ENCODE data around the gene PRAC2. TPM values are rescaled to one million over a fixed set of nuclear protein-coding genes. Genes with fewer than 3 reads are reported as not detected.
A peak's percentile ranks its signal among the peaks of the same experiment; 100 is the strongest.

PRAC2 gene
- total RNA-seq, 6 experiments from 2014 or later, result not detected

DNA sequence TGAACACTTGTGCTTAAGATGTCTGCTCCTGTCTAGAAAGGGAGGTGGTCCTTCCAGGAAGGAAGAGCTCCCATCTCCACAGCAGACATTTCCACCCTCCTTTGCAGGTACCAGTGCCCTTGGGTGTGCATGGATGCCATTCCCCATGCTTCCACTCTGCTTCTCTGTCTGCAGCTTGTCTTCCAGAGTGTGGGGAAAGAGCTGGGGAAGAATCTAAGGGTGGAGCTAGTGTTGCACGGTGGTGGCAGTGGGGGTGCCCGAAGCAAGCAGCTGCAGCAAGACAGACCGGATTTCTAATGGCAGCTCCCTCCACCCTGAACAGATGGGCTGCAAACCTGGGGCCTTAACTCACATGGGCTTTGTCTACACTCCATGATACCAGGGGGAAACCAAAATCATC lies 28.2 kb downstream of the PRAC2 start:
- Mint-ChIP-seq H3K9me3 (no peaks in the 10 kb centered on the region; the same call in 1 of the 2 replicates), H3K27ac (no peak overlapping the region), H3K27me3 (ENCODE audit: insufficient read depth) (peaks cover 78% of the 10 kb centered on the region), H3K4me3 (no peak overlapping the region), H3K36me3 (ENCODE audit: low read depth) (no peaks in the 10 kb centered on the region), H3K4me1 (ENCODE audit: low read depth) (peaks cover 24% of the 10 kb centered on the region)
- no peak for DNase-seq
- no peak for TF ChIP-seq CTCF (IDR thresholded peaks at IDR 0.05)

- Mint-ChIP-seq H3K27ac (no peak overlapping the region), H3K9me3 (no peaks in the 10 kb centered on the region; the same call in 1 of the 2 replicates), H3K36me3 (ENCODE audit: low read depth) (no peaks in the 10 kb centered on the region), H3K4me1 (ENCODE audit: low read depth) (peaks cover 30% of the 10 kb centered on the region), H3K27me3 (ENCODE audit: insufficient read depth) (peaks cover 73% of the 10 kb centered on the region), H3K4me3 (no peak overlapping the region)
- TF ChIP-seq CTCF (IDR thresholded peaks at IDR 0.05), result no peak
- no peak for DNase-seq
These were observed 28.9 kb downstream of the PRAC2 start for GRCh38 chr17:48751733-48752398.

GRCh38 chr17:48752399-48753288 lies 29.7 kb downstream of the PRAC2 start:
- no peak for DNase-seq
- H3K4me3 Mint-ChIP-seq, result peak overlapping the region; percentile 71
- H3K27ac Mint-ChIP-seq, result no peak overlapping the region
- peaks cover 67% of the 10 kb centered on the region for H3K27me3 Mint-ChIP-seq (ENCODE audit: insufficient read depth)
- H3K36me3 Mint-ChIP-seq (ENCODE audit: low read depth), result no peaks in the 10 kb centered on the region
- H3K9me3 Mint-ChIP-seq, result no peaks in the 10 kb centered on the region; the same call in 1 of the 2 replicates
- peaks cover 38% of the 10 kb centered on the region for H3K4me1 Mint-ChIP-seq (ENCODE audit: low read depth)
- TF ChIP-seq CTCF (IDR thresholded peaks at IDR 0.05), result no peak

DNA sequence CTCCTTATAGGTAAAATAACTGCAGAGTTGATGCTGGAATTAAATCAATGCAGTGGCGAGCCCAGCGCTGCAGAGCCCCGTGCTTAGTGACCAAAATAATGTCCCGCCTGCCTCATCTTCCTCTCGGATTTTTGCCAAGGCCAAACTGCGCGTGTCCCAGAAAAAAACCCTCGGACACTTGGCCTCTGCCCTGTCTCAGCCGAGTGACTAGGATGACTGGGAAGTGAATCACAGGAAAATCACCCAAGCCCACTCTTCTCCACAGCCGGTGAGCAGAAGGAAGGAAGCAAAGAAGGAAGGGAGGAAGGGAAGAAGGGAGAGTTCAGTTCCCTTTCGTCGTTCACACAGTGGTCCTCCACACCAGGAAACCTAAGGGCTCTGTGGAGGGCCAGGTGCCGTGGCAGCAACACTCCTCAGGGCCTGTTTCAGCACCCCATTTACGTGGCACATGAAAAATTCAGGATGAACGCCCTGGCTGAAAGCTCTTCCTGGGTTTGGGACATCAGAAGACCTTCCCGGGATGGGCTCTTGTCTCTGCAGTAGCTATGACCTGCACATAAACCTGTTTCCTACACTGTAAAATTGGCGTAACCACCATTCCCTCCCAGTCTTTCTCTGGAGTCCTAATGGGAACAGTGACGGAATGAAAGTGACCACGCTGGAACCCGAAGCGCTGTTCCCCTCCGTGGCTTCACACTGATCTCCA lies 31.0 kb downstream of the PRAC2 start:
- Mint-ChIP-seq H3K4me3 (peak overlapping the region; percentile 71), H3K27ac (no peak overlapping the region), H3K4me1 (ENCODE audit: low read depth) (peaks cover 43% of the 10 kb centered on the region), H3K9me3 (no peaks in the 10 kb centered on the region; the same call in 1 of the 2 replicates), H3K36me3 (ENCODE audit: low read depth) (no peaks in the 10 kb centered on the region), H3K27me3 (ENCODE audit: insufficient read depth) (peaks cover 60% of the 10 kb centered on the region)
- peak; percentile 19 for DNase-seq
- no peak for TF ChIP-seq CTCF (IDR thresholded peaks at IDR 0.05)

DNA sequence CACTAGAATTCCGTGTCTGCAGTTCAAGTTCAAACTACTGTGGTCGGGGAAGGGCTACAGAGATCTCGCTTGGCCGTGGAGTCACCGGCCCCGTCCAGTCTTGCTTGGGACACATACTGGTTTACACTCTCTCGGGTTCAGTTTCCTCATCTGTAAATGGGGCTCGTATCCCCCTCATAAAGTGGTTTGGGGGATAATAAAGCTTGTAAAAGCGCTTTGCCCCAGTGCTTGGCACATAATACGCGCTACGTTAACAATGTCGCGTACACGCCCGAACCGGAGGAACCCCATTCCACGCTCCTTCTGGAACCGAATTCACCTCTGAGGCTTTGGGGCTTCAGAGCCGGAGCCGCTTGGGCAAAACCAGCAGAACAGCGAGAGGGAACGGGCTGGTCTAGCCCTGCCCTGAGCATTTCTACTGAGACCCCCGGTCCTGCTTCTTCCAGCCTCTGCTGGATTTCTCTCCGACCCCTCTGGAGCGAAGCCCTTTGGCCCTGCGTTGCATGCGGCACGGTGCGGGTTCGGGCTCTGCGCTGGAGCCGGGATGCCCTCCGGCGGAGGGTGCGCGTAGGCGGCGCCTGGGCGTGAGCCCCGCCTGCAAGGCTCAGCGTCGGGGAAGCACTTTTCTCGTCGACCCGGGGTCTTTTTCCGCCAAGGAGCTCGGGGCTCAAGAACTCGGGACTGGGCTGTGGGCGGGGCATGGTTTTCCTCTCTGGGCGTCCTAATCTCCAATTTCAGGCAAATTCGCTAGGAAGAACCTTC lies 31.7 kb downstream of the PRAC2 start:
- H3K9me3 Mint-ChIP-seq, result no peaks in the 10 kb centered on the region
- peak overlapping the region; percentile 71 for H3K4me3 Mint-ChIP-seq
- no peak overlapping the region for H3K27ac Mint-ChIP-seq
- H3K36me3 Mint-ChIP-seq (ENCODE audit: low read depth), result no peaks in the 10 kb centered on the region
- peaks cover 43% of the 10 kb centered on the region for H3K4me1 Mint-ChIP-seq (ENCODE audit: low read depth)
- TF ChIP-seq CTCF (IDR thresholded peaks at IDR 0.05), result no peak
- peaks cover 56% of the 10 kb centered on the region for H3K27me3 Mint-ChIP-seq (ENCODE audit: insufficient read depth)
- DNase-seq, result no peak

Data from HFFc6 (cell line).